GM12891 (cell line): ENCODE measurements around the gene FADS1.

Experiments
- DNase-seq: peaks from one replicate; pipeline ENCODE4 v3.0.0; 2011; ENCODE audit warnings: low spot score; ENCODE audit not compliant: insufficient read length
- FAIRE-seq: peaks from 2 replicates; lab custom pipeline; 2011; peaks lifted over from hg19 to GRCh38; lab: Jason Lieb, UNC
- PAX5 ChIP-seq: IDR thresholded peaks from 2 replicates; pipeline ENCODE4 v1.6.1; 2011; ENCODE audit warnings: low read length, moderate library complexity, mild to moderate bottlenecking; ENCODE audit not compliant: insufficient read depth, severe bottlenecking
- POLR2A ChIP-seq: IDR thresholded peaks from 2 replicates; pipeline ENCODE4 v1.6.1; 2011; ENCODE audit warnings: low read depth, low read length, control low read depth
- POLR2AphosphoS5 ChIP-seq: IDR thresholded peaks from 2 replicates; pipeline ENCODE4 v1.6.1; 2011; ENCODE audit warnings: low read depth, low read length, control low read depth
- POU2F2 ChIP-seq: IDR thresholded peaks from 2 replicates; pipeline ENCODE4 v1.6.1; 2011; ENCODE audit warnings: low read depth, mild to moderate bottlenecking, control low read depth, low read length, moderate library complexity
- SPI1 ChIP-seq: IDR thresholded peaks from 2 replicates; pipeline ENCODE4 v1.6.1; 2011; ENCODE audit warnings: low read depth, low read length, control low read depth
- TAF1 ChIP-seq: IDR thresholded peaks from 2 replicates; pipeline ENCODE4 v1.6.1; 2011; ENCODE audit warnings: low read depth, low read length, control low read depth

The FADS1 gene

GRCh38 chr11:61814958-61815789, 1.6 kb downstream of the FADS1 start:
- peak; percentile 68 for DNase-seq
- peak; percentile 86 for FAIRE-seq
- peak; percentile 21; the same call in 1 of the 2 replicates for TF ChIP-seq POLR2AphosphoS5
- no peak for TF ChIP-seq TAF1

DNA sequence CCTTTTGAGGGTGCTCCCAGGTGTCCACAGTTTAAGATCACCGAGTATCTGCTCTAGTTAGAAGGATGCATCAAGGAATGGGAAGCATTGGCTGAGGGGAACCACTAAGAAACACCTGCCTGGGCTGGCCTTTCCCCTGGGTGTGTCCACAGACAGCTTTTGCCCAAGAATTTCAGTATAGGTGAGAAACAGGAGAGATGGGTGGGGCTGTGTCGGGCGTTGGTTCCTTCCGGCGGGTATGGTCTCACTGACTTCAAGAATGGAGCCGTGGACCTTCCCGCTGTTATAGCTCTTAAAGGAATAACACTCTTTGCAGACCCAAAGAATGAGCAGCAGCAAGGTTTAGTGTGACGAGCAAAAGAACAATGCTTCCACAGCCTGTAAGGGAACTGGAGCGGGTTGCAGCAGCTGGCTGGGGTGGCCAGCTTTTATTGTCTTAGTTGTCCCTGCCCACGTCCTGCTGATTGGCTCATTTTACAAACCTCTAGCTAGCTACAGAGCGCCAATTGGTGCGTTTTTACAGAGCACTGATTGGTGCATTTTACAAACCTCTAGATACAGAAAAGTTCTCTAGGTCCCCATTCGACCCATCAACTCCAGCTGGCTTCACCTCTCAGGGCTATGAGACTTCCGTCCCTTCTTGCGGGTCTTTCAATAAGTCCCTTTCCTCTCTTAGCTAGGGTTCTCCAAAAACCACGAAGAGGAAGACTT, 2.4 kb downstream of the FADS1 start:
- FAIRE-seq (no peak), DNase-seq (no peak)
- TF ChIP-seq SPI1 (no peak), TAF1 (no peak; the same call in 1 of the 2 replicates)

GRCh38 chr11:61812736-61813411, 3.9 kb downstream of the FADS1 start:
- DNase-seq = no peak
- FAIRE-seq = no peak
- TF ChIP-seq POLR2AphosphoS5 (no peak), SPI1 (no peak), TAF1 (no peak), PAX5 (no peak), POU2F2 (no peak), POLR2A (no peak)

DNA sequence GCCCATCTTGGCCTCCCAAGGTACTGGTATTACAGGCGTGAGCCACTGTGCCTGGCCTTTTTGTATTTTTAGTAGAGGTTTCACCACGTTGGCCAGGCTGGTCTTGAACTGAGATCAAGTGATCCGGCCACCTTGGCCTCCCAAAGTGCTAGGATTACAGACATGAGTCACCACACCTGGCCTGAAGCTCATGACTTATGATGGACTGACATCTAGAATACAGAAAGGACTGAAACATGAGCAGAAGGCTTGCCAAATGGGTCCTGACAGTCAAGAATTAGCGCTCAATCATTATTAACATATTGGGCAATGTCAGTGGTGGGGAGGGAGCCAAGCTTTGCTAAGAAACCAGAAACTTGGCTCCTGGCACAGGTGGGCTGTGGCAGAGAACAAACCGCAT, 5.0 kb downstream of the FADS1 start:
- DNase-seq (no peak), FAIRE-seq (no peak)
- TF ChIP-seq POLR2AphosphoS5 (no peak), POLR2A (no peak), POU2F2 (no peak), TAF1 (no peak), SPI1 (no peak), PAX5 (no peak)

DNA sequence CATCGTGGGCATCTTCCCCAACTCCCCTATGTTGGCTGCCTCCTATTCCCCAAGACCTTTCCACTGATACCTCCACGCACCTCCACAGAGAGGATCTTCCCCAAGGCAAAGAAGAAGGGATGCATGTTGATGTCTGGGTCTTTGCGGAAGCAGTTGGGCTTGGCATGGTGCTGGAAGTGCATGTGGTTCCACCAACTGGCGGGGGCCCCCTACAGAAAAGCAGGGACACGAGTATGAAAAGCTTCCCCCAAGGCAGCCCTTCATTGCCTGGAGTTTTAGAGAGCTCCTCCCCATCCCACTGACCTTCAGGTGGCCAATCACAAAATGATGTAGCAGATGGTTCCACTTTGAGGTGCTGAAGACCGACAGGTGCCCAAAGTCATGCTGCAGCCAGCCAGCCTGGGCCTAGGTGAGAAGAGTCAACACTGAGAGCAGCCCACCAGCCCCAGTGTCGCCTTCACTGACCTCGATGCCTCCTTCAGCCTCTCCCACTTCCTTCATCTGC, 6.1 kb downstream of the FADS1 start:
- FAIRE-seq = no peak
- no peak for DNase-seq
- TF ChIP-seq SPI1 (no peak), PAX5 (no peak), POU2F2 (no peak), TAF1 (no peak), POLR2AphosphoS5 (no peak)

GRCh38 chr11:61806785-61807184, 10.0 kb downstream of the FADS1 start:
- TF ChIP-seq POLR2A (no peak), SPI1 (no peak), TAF1 (no peak), POLR2AphosphoS5 (no peak), PAX5 (no peak), POU2F2 (no peak)
- DNase-seq = no peak
- FAIRE-seq = no peak

- DNase-seq (no peak), FAIRE-seq (no peak)
- TF ChIP-seq TAF1 (no peak), SPI1 (no peak), POU2F2 (no peak), PAX5 (no peak), POLR2AphosphoS5 (no peak), POLR2A (no peak)
Observed at GRCh38 chr11:61805146-61805545, 11.7 kb downstream of the FADS1 start.

DNA sequence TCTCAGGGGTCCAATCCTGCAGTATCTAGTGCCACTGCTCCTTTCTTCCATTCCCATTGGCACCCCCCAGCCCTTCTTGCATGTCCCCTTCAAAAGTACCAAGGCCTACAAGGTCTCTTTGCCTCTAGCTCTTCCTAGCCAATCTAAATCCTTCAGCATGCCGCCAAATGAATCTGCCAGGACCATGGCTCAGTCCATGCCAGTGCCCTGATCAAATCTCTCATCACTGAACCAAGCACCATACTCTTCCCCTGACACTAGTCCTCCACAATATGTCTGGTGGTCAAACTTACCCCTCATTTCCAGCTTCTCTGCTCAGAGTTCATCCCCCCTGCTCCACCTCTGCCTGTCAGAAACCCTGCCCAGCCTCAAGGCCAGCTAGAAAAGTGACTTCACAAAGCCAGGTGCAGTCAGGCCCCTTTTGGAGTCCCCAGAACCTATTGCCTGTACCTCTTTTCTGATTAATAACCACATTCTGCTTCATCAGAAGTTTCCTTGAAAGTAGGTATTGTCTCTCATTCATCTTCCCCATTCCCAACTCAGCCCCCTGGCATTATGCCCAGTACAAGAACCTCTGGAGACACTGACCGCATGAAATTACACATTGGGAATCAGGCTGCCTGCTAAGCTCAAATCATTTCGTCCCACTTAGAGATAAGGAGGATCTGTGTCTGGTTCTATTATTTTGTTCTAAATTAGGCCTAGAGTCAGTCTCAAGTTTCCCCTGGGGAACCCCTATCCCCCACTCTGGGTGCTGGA, 12.7 kb downstream of the FADS1 start:
- TF ChIP-seq POLR2AphosphoS5 (no peak), PAX5 (no peak), POLR2A (no peak), TAF1 (no peak), POU2F2 (no peak), SPI1 (no peak)
- FAIRE-seq (no peak), DNase-seq (no peak)

GRCh38 chr11:61802605-61803004, 14.2 kb downstream of the FADS1 start:
- no peak for DNase-seq
- TF ChIP-seq TAF1 = no peak
- no peak for TF ChIP-seq POU2F2
- TF ChIP-seq POLR2AphosphoS5 = no peak; the same call in 1 of the 2 replicates
- no peak for TF ChIP-seq PAX5
- no peak for TF ChIP-seq SPI1
- no peak for TF ChIP-seq POLR2A
- FAIRE-seq = no peak
